Measurements from ENCODE around the gene PKN1.
"Not testable (repeated sequence)": the region's sequence is repeated elsewhere in the genome, so short reads cannot be mapped to it uniquely, and the experiment has no call there.

Gene PKN1

GRCh38 chr19:14432791-14433553 is at the start of gene PKN1:
TSS of gene PKN1 (plus strand) at chr19:14433306. CDS start at chr19:14433522, 216 bp downstream.
- peaks cover 22% of the 10 kb centered on the region for H3K4me1 ChIP-seq (ENCODE audit: control insufficient read depth, insufficient read depth, low read length)
- peak; percentile 77 for DNase-seq (ENCODE audit: low read depth)
- peak within 1 kb of the TSS; percentile 88 for H3K9ac ChIP-seq (ENCODE audit: low read length)
- H3K36me3 ChIP-seq (ENCODE audit: control insufficient read depth, insufficient read depth, low read length, severe bottlenecking), result no peaks in the 10 kb centered on the region
- H3K9me3 ChIP-seq (ENCODE audit: control insufficient read depth, low read length), result no peaks in the 10 kb centered on the region
- peak within 1 kb of the TSS; percentile 86 for H3K4me3 ChIP-seq (ENCODE audit: low read length)
- peaks cover 2% of the 10 kb centered on the region for H3K27me3 ChIP-seq (replicated peaks; ENCODE audit: control insufficient read depth, insufficient read depth, low read length)

GRCh38 chr19:14383661-14384555 is 49.2 kb upstream of the PKN1 start:
- peak overlapping the region; percentile 39 for H3K9ac ChIP-seq (ENCODE audit: low read length)
- H3K9me3 ChIP-seq (ENCODE audit: control insufficient read depth, low read length), result no peaks in the 10 kb centered on the region
- peak; percentile 70 for DNase-seq (ENCODE audit: low read depth)
- H3K4me3 ChIP-seq (ENCODE audit: low read length), result peak overlapping the region; percentile 68
- no peaks in the 10 kb centered on the region for H3K27me3 ChIP-seq (replicated peaks; ENCODE audit: control insufficient read depth, insufficient read depth, low read length)
- H3K4me1 ChIP-seq (ENCODE audit: control insufficient read depth, insufficient read depth, low read length), result peaks cover 27% of the 10 kb centered on the region
- no peaks in the 10 kb centered on the region for H3K36me3 ChIP-seq (ENCODE audit: control insufficient read depth, insufficient read depth, low read length, severe bottlenecking)

- H3K4me3 ChIP-seq (ENCODE audit: low read length), result no peak overlapping the region
- H3K9ac ChIP-seq (ENCODE audit: low read length), result no peak overlapping the region
- no peaks in the 10 kb centered on the region for H3K27me3 ChIP-seq (replicated peaks; ENCODE audit: control insufficient read depth, insufficient read depth, low read length)
- no peaks in the 10 kb centered on the region for H3K9me3 ChIP-seq (ENCODE audit: control insufficient read depth, low read length)
- no peak for DNase-seq (ENCODE audit: low read depth)
- peaks cover 27% of the 10 kb centered on the region for H3K4me1 ChIP-seq (ENCODE audit: control insufficient read depth, insufficient read depth, low read length)
- no peaks in the 10 kb centered on the region for H3K36me3 ChIP-seq (ENCODE audit: control insufficient read depth, insufficient read depth, low read length, severe bottlenecking)
Measured at GRCh38 chr19:14385492-14385891, 47.6 kb upstream of the PKN1 start.

GRCh38 chr19:14390548-14390947 is 42.6 kb upstream of the PKN1 start:
- Histone ChIP-seq H3K9ac (ENCODE audit: low read length) (no peak overlapping the region), H3K9me3 (ENCODE audit: control insufficient read depth, low read length) (no peaks in the 10 kb centered on the region), H3K27me3 (replicated peaks; ENCODE audit: control insufficient read depth, insufficient read depth, low read length) (no peaks in the 10 kb centered on the region), H3K4me3 (ENCODE audit: low read length) (no peak overlapping the region), H3K36me3 (ENCODE audit: control insufficient read depth, insufficient read depth, low read length, severe bottlenecking) (peaks cover 24% of the 10 kb centered on the region), H3K4me1 (ENCODE audit: control insufficient read depth, insufficient read depth, low read length) (no peaks in the 10 kb centered on the region)
- DNase-seq (ENCODE audit: low read depth), result no peak

GRCh38 chr19:14391156-14391821 is 41.8 kb upstream of the PKN1 start:
- DNase-seq (ENCODE audit: low read depth), result no peak
- Histone ChIP-seq H3K36me3 (ENCODE audit: control insufficient read depth, insufficient read depth, low read length, severe bottlenecking) (peaks cover 24% of the 10 kb centered on the region), H3K27me3 (replicated peaks; ENCODE audit: control insufficient read depth, insufficient read depth, low read length) (no peaks in the 10 kb centered on the region), H3K9me3 (ENCODE audit: control insufficient read depth, low read length) (no peaks in the 10 kb centered on the region), H3K4me3 (ENCODE audit: low read length) (no peak overlapping the region), H3K9ac (ENCODE audit: low read length) (no peak overlapping the region), H3K4me1 (ENCODE audit: control insufficient read depth, insufficient read depth, low read length) (no peaks in the 10 kb centered on the region)

GRCh38 chr19:14393329-14393728 is 39.8 kb upstream of the PKN1 start:
- no peaks in the 10 kb centered on the region for H3K27me3 ChIP-seq (replicated peaks; ENCODE audit: control insufficient read depth, insufficient read depth, low read length)
- H3K36me3 ChIP-seq (ENCODE audit: control insufficient read depth, insufficient read depth, low read length, severe bottlenecking), result peaks cover 28% of the 10 kb centered on the region
- DNase-seq (ENCODE audit: low read depth), result no peak

GRCh38 chr19:14394167-14394566 is 38.9 kb upstream of the PKN1 start:
- no peak overlapping the region for H3K9ac ChIP-seq (ENCODE audit: low read length)
- H3K36me3 ChIP-seq (ENCODE audit: control insufficient read depth, insufficient read depth, low read length, severe bottlenecking), result peaks cover 28% of the 10 kb centered on the region
- no peak overlapping the region for H3K4me3 ChIP-seq (ENCODE audit: low read length)
- H3K9me3 ChIP-seq (ENCODE audit: control insufficient read depth, low read length), result no peaks in the 10 kb centered on the region
- no peaks in the 10 kb centered on the region for H3K4me1 ChIP-seq (ENCODE audit: control insufficient read depth, insufficient read depth, low read length)
- no peak for DNase-seq (ENCODE audit: low read depth)
- H3K27me3 ChIP-seq (replicated peaks; ENCODE audit: control insufficient read depth, insufficient read depth, low read length), result no peaks in the 10 kb centered on the region

More at GRCh38 chr19:14393329-14393728, 39.8 kb upstream of the PKN1 start:
- Histone ChIP-seq H3K9ac (ENCODE audit: low read length) (no peak overlapping the region), H3K9me3 (ENCODE audit: control insufficient read depth, low read length) (no peaks in the 10 kb centered on the region), H3K4me3 (ENCODE audit: low read length) (no peak overlapping the region), H3K4me1 (ENCODE audit: control insufficient read depth, insufficient read depth, low read length) (no peaks in the 10 kb centered on the region)

GRCh38 chr19:14395262-14395661 is 37.8 kb upstream of the PKN1 start:
- no peak overlapping the region for H3K9ac ChIP-seq (ENCODE audit: low read length)

GRCh38 chr19:14395710-14396336 is 37.3 kb upstream of the PKN1 start:
- H3K4me1 ChIP-seq (ENCODE audit: control insufficient read depth, insufficient read depth, low read length), result no peaks in the 10 kb centered on the region
- H3K9me3 ChIP-seq (ENCODE audit: control insufficient read depth, low read length), result no peaks in the 10 kb centered on the region
- no peak for DNase-seq (ENCODE audit: low read depth)
- H3K9ac ChIP-seq (ENCODE audit: low read length), result no peak overlapping the region
- no peaks in the 10 kb centered on the region for H3K27me3 ChIP-seq (replicated peaks; ENCODE audit: control insufficient read depth, insufficient read depth, low read length)
- no peak overlapping the region for H3K4me3 ChIP-seq (ENCODE audit: low read length)
- H3K36me3 ChIP-seq (ENCODE audit: control insufficient read depth, insufficient read depth, low read length, severe bottlenecking), result peaks cover 24% of the 10 kb centered on the region

More at GRCh38 chr19:14395262-14395661, 37.8 kb upstream of the PKN1 start:
- H3K9me3 ChIP-seq (ENCODE audit: control insufficient read depth, low read length), result no peaks in the 10 kb centered on the region
- no peak overlapping the region for H3K4me3 ChIP-seq (ENCODE audit: low read length)
- H3K4me1 ChIP-seq (ENCODE audit: control insufficient read depth, insufficient read depth, low read length), result no peaks in the 10 kb centered on the region
- H3K27me3 ChIP-seq (replicated peaks; ENCODE audit: control insufficient read depth, insufficient read depth, low read length), result no peaks in the 10 kb centered on the region
- no peak for DNase-seq (ENCODE audit: low read depth)
- peaks cover 28% of the 10 kb centered on the region for H3K36me3 ChIP-seq (ENCODE audit: control insufficient read depth, insufficient read depth, low read length, severe bottlenecking)

- not testable (repeated sequence) for H3K4me1 ChIP-seq (ENCODE audit: control insufficient read depth, insufficient read depth, low read length); H3K27me3 ChIP-seq (replicated peaks; ENCODE audit: control insufficient read depth, insufficient read depth, low read length); H3K9ac ChIP-seq (ENCODE audit: low read length); DNase-seq (ENCODE audit: low read depth); H3K4me3 ChIP-seq (ENCODE audit: low read length); H3K9me3 ChIP-seq (ENCODE audit: control insufficient read depth, low read length)
- peaks cover 25% of the 10 kb centered on the region for H3K36me3 ChIP-seq (ENCODE audit: control insufficient read depth, insufficient read depth, low read length, severe bottlenecking)
Measured at GRCh38 chr19:14396730-14397129, 36.4 kb upstream of the PKN1 start.
